Jurkat, Clone E6-1 (cell line): ENCODE results near the gene CCDC144A.
"Not testable (repeated sequence)": the region's sequence is repeated elsewhere in the genome, so short reads cannot be mapped to it uniquely, and the experiment has no call there.

ENCODE experiments used
- DNase-seq: peaks from one replicate; pipeline ENCODE4 v3.0.0-alpha.2; 2011; ENCODE audit warnings: low read depth, low spot score
- H3K4me3 ChIP-seq: 2 replicates; pipeline ENCODE4 v1.5.1; 2011; ENCODE audit warnings: mild to moderate bottlenecking, low read length, control low read depth, moderate library complexity

CCDC144A gene

GRCh38 chr17:16817201-16817600 lies 127.2 kb downstream of the CCDC144A start:
- no peak for DNase-seq

GRCh38 chr17:16817940-16818339 lies 127.9 kb downstream of the CCDC144A start:
- not testable (repeated sequence) for H3K4me3 ChIP-seq, DNase-seq

More at GRCh38 chr17:16817201-16817600, 127.2 kb downstream of the CCDC144A start:
- no peak overlapping the region for H3K4me3 ChIP-seq

- no peak overlapping the region for H3K4me3 ChIP-seq
- DNase-seq, result no peak
Measured at GRCh38 chr17:16818340-16818739, 128.3 kb downstream of the CCDC144A start.

DNA sequence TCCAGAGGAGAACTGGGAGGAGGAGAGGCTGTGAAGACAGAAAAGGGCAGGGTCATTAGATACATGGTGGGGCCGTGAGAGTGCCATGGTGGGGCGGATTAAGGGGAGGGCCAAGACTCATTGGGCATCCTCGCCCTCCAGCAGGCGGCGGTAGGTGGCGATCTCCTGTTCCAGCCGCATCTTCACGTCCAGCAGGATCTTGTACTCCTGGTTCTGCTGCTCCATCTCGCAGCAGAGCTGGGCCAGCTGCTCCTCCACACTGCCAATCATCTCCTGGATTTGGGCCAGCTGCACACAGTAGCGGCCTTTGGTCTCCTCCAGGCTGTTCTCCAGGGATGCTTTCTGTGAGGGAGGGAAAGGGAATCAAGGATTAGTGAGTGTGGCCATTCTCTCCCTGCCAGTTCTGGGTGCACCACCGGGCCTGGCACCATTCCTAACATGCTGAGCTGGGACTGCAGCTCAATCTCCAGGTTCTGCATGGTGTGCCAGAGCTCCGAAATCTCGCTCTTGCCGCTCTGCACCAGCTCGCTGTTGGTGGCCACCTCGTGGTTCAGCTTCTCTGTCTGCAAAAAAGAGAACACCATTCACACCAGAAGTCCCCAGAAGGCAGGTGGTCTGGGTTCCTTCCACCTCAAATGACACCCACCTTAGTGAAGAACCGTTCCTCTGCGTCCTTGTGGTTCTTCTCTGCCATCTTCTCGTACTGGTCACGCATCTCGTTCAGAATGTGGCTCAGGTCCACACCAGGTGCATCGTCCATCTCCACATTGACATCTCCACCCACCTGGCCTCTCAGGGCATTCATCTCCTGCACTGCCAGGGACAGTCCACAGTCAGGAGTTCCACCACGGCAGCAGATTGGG lies 129.0 kb downstream of the CCDC144A start:
- no peak overlapping the region for H3K4me3 ChIP-seq
- DNase-seq, result no peak

- H3K4me3 ChIP-seq, result no peak overlapping the region
- no peak for DNase-seq
Measured at GRCh38 chr17:16820161-16820877, 130.3 kb downstream of the CCDC144A start.

GRCh38 chr17:16820979-16821543 lies 131.0 kb downstream of the CCDC144A start:
- no peak overlapping the region for H3K4me3 ChIP-seq
- no peak for DNase-seq

GRCh38 chr17:16822133-16822532 lies 132.1 kb downstream of the CCDC144A start:
- not testable (repeated sequence) for DNase-seq

DNA sequence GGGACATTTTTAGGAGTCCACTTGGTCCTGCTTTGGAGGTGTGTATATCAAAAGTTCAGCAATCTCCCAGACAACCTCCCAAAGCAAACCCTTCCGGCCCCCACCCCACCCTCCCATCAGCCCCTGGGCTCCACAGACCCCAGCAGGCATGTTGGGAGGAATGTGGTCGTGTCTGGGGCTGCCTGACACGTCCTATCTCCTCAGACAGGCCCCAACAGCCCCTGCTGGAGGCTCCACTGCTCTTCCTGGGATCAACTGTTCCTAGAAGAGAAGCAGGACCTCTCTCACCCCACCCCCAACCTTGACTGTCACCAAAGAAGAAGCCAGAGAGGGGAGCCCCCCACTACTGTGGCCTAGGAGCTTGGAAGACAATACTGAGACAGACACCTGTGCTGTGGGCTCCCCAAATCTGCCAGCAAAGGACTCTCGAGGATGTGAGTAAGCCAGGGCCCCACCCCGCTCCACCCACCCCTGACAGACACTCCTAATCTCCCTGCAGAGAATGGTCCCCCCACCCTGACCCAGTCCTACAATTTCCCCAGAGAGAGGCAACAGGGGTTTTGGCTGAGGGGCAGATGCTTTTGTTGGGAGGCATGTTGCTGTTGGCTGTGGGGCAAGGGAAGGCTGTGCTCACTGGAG lies 133.8 kb downstream of the CCDC144A start:
- not testable (repeated sequence) for H3K4me3 ChIP-seq, DNase-seq

More at GRCh38 chr17:16822133-16822532, 132.1 kb downstream of the CCDC144A start:
- H3K4me3 ChIP-seq, result not testable (repeated sequence)
